ENCODE results near the gene EXOC6B. TPM values are rescaled to one million over a fixed set of nuclear protein-coding genes. Genes with fewer than 3 reads are reported as not detected.
"Not testable (repeated sequence)": the region's sequence is repeated elsewhere in the genome, so short reads cannot be mapped to it uniquely, and the experiment has no call there.

EXOC6B gene
- total RNA-seq, 1 experiment from 2014 or later: 33.7 TPM

- TF ChIP-seq, protein P1, sequence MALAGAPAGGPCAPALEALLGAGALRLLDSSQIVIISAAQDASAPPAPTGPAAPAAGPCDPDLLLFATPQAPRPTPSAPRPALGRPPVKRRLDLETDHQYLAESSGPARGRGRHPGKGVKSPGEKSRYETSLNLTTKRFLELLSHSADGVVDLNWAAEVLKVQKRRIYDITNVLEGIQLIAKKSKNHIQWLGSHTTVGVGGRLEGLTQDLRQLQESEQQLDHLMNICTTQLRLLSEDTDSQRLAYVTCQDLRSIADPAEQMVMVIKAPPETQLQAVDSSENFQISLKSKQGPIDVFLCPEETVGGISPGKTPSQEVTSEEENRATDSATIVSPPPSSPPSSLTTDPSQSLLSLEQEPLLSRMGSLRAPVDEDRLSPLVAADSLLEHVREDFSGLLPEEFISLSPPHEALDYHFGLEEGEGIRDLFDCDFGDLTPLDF (CRISPR knock-in tag; IDR thresholded peaks at IDR 0.05): no peak
- TF ChIP-seq JAZF1 (CRISPR knock-in tag; IDR thresholded peaks at IDR 0.05) (no peak), MAX (CRISPR knock-in tag; IDR thresholded peaks at IDR 0.05) (no peak), JUN (CRISPR knock-in tag; IDR thresholded peaks at IDR 0.05) (no peak)
- TF ChIP-seq, protein P2, sequence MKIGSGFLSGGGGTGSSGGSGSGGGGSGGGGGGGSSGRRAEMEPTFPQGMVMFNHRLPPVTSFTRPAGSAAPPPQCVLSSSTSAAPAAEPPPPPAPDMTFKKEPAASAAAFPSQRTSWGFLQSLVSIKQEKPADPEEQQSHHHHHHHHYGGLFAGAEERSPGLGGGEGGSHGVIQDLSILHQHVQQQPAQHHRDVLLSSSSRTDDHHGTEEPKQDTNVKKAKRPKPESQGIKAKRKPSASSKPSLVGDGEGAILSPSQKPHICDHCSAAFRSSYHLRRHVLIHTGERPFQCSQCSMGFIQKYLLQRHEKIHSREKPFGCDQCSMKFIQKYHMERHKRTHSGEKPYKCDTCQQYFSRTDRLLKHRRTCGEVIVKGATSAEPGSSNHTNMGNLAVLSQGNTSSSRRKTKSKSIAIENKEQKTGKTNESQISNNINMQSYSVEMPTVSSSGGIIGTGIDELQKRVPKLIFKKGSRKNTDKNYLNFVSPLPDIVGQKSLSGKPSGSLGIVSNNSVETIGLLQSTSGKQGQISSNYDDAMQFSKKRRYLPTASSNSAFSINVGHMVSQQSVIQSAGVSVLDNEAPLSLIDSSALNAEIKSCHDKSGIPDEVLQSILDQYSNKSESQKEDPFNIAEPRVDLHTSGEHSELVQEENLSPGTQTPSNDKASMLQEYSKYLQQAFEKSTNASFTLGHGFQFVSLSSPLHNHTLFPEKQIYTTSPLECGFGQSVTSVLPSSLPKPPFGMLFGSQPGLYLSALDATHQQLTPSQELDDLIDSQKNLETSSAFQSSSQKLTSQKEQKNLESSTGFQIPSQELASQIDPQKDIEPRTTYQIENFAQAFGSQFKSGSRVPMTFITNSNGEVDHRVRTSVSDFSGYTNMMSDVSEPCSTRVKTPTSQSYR (CRISPR knock-in tag; IDR thresholded peaks at IDR 0.05): no peak
These were observed 176.0 kb downstream of the EXOC6B start (continued) for GRCh38 chr2:72649810-72650209.

- CTCF ChIA-PET; DNase-seq (ENCODE audit: low spot score); H3K27me3 Mint-ChIP-seq (ENCODE audit: low read depth); H3K4me3 Mint-ChIP-seq; POLR2A ChIA-PET; H3K27ac Mint-ChIP-seq; ATAC-seq: not testable (repeated sequence)
- H3K9me3 Mint-ChIP-seq: peaks cover 22% of the 10 kb centered on the region
- peaks cover 13% of the 10 kb centered on the region for H3K4me1 Mint-ChIP-seq
- peaks cover 23% of the 10 kb centered on the region for H3K36me3 Mint-ChIP-seq
These were observed 184.6 kb downstream of the EXOC6B start for GRCh38 chr2:72641221-72641620.

DNA sequence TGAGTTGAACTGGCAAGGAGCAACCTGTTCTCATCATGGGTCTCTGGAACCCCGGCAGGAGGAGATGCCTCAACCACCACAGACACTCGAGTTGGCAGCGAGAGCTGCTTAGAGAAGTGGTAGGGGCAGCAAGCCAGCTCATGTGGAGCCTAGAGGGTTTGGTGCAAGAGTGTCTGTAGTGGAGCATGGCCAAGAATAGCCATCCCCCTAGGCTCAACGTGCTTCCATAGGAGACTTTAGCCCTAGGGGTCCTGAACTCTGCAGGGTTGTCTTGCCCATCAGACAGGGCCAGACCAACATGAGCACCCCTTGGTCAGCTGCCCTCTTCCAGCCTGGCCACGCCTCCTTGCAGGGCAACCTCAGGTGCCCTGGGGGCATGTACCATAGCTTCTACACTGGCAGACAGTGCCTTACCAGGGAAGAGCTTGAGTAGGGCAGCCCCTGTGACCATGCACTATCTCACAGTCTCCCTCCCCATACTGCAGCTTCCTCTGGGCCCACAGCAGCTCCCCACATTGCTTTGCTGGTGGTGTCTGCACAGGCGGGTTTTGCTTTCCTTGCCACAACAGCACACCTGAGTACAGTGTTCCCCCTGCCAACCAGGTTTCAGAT is 187.1 kb downstream of the EXOC6B start:
- POLR2A ChIA-PET: no interaction called here
- CTCF ChIA-PET: no interaction called here
- no peak for ATAC-seq
- Mint-ChIP-seq H3K27me3 (ENCODE audit: low read depth) (no peaks in the 10 kb centered on the region), H3K4me3 (no peak overlapping the region), H3K36me3 (peaks cover 16% of the 10 kb centered on the region), H3K4me1 (peaks cover 13% of the 10 kb centered on the region), H3K27ac (no peak overlapping the region), H3K9me3 (peaks cover 16% of the 10 kb centered on the region)
- no peak for DNase-seq (ENCODE audit: low spot score)
- TF ChIP-seq, protein P3, sequence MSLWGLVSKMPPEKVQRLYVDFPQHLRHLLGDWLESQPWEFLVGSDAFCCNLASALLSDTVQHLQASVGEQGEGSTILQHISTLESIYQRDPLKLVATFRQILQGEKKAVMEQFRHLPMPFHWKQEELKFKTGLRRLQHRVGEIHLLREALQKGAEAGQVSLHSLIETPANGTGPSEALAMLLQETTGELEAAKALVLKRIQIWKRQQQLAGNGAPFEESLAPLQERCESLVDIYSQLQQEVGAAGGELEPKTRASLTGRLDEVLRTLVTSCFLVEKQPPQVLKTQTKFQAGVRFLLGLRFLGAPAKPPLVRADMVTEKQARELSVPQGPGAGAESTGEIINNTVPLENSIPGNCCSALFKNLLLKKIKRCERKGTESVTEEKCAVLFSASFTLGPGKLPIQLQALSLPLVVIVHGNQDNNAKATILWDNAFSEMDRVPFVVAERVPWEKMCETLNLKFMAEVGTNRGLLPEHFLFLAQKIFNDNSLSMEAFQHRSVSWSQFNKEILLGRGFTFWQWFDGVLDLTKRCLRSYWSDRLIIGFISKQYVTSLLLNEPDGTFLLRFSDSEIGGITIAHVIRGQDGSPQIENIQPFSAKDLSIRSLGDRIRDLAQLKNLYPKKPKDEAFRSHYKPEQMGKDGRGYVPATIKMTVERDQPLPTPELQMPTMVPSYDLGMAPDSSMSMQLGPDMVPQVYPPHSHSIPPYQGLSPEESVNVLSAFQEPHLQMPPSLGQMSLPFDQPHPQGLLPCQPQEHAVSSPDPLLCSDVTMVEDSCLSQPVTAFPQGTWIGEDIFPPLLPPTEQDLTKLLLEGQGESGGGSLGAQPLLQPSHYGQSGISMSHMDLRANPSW (CRISPR knock-in tag; conservative IDR thresholded peaks at IDR 0.05; ENCODE audit: low read depth): no peak
- TF ChIP-seq, protein P4, sequence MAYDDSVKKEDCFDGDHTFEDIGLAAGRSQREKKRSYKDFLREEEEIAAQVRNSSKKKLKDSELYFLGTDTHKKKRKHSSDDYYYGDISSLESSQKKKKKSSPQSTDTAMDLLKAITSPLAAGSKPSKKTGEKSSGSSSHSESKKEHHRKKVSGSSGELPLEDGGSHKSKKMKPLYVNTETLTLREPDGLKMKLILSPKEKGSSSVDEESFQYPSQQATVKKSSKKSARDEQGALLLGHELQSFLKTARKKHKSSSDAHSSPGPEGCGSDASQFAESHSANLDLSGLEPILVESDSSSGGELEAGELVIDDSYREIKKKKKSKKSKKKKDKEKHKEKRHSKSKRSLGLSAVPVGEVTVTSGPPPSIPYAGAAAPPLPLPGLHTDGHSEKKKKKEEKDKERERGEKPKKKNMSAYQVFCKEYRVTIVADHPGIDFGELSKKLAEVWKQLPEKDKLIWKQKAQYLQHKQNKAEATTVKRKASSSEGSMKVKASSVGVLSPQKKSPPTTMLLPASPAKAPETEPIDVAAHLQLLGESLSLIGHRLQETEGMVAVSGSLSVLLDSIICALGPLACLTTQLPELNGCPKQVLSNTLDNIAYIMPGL (CRISPR knock-in tag; IDR thresholded peaks at IDR 0.05): no peak
- no peak for TF ChIP-seq CBFB (CRISPR knock-in tag; IDR thresholded peaks at IDR 0.05; ENCODE audit: low read depth)
- TF ChIP-seq PRRX2 (CRISPR knock-in tag; IDR thresholded peaks at IDR 0.05): no peak
- TF ChIP-seq RELA (CRISPR knock-in tag; IDR thresholded peaks at IDR 0.05; ENCODE audit: borderline replicate concordance): no peak
- TF ChIP-seq TP53 (CRISPR knock-in tag; IDR thresholded peaks at IDR 0.05): no peak
- no peak for TF ChIP-seq MLX (CRISPR knock-in tag; IDR thresholded peaks at IDR 0.05)
- no peak for TF ChIP-seq FOXP4 (CRISPR knock-in tag; IDR thresholded peaks at IDR 0.05)
- TF ChIP-seq ZNF425 (CRISPR knock-in tag; conservative IDR thresholded peaks at IDR 0.05): no peak
- no peak for TF ChIP-seq JAZF1 (CRISPR knock-in tag; IDR thresholded peaks at IDR 0.05)
- TF ChIP-seq NFE2L1 (CRISPR knock-in tag; IDR thresholded peaks at IDR 0.05): no peak
- TF ChIP-seq ATF6 (CRISPR knock-in tag; IDR thresholded peaks at IDR 0.05): no peak
